ENCODE results near the gene PODN. TPM values are rescaled to one million over a fixed set of nuclear protein-coding genes. Genes with fewer than 3 reads are reported as not detected.

The PODN gene
- total RNA-seq, 3 donors from 2014 or later (not counting 1 experiment from before 2014, with no cell fraction given), result 8.8 to 13.2 (median 11.2) TPM

DNA sequence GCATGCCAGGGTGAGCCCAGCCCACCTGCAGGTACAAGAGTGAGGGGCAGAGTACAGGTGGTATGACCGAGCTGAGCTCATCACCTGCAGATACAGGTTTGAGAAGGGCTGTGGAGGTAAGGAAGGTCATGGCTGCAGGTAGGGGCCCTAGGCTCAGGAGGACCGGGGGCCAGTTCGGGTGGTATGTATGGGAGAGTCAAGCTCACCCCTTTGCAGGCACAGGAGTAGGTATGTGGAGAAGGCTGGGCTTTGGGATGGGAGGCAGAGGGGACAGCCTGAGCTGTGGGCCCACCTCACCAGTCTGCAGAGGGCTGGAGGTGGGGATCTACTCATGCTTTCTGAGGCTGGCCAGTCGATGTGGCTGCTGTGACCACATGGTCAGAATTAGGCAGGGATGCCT is 17.2 kb downstream of the PODN start:
- Histone ChIP-seq H3K36me3 (ENCODE audit: control insufficient read depth, insufficient read depth, low read length) (no peaks in the 10 kb centered on the region), H3K27me3 (ENCODE audit: control insufficient read depth, insufficient read depth, low read length) (no peaks in the 10 kb centered on the region), H3K27ac (ENCODE audit: low read length) (no peak overlapping the region), H3K9me3 (ENCODE audit: control insufficient read depth, insufficient read depth, low read length) (no peaks in the 10 kb centered on the region), H3K4me1 (ENCODE audit: control insufficient read depth, insufficient read depth, low read length) (peaks cover 16% of the 10 kb centered on the region), H3K4me3 (ENCODE audit: low read length) (no peak overlapping the region)
- no peaks in the 10 kb centered on the region for H3K27me3 Mint-ChIP-seq (ENCODE audit: low read depth in 2 of 2)
- H3K9me3 Mint-ChIP-seq, result no peaks in the 10 kb centered on the region
- H3K4me1 Mint-ChIP-seq, result peaks cover 15 to 25% of the 10 kb centered on the region in 2 donors
- no peak overlapping the region for H3K4me3 Mint-ChIP-seq
- H3K36me3 Mint-ChIP-seq, result no peaks in the 10 kb centered on the region
- no peak overlapping the region for H3K27ac Mint-ChIP-seq
- ATAC-seq (no peak), DNase-seq (no peak)
- intact Hi-C loops (cut with micrococcal nuclease), result no loop called here
- 91% methylated on average over 4 of the region's 4 CpGs for WGBS (ENCODE audit: insufficient coverage)
- TF ChIP-seq, protein P1, sequence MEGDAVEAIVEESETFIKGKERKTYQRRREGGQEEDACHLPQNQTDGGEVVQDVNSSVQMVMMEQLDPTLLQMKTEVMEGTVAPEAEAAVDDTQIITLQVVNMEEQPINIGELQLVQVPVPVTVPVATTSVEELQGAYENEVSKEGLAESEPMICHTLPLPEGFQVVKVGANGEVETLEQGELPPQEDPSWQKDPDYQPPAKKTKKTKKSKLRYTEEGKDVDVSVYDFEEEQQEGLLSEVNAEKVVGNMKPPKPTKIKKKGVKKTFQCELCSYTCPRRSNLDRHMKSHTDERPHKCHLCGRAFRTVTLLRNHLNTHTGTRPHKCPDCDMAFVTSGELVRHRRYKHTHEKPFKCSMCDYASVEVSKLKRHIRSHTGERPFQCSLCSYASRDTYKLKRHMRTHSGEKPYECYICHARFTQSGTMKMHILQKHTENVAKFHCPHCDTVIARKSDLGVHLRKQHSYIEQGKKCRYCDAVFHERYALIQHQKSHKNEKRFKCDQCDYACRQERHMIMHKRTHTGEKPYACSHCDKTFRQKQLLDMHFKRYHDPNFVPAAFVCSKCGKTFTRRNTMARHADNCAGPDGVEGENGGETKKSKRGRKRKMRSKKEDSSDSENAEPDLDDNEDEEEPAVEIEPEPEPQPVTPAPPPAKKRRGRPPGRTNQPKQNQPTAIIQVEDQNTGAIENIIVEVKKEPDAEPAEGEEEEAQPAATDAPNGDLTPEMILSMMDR (IDR thresholded peaks at IDR 0.05), result no peak

DNA sequence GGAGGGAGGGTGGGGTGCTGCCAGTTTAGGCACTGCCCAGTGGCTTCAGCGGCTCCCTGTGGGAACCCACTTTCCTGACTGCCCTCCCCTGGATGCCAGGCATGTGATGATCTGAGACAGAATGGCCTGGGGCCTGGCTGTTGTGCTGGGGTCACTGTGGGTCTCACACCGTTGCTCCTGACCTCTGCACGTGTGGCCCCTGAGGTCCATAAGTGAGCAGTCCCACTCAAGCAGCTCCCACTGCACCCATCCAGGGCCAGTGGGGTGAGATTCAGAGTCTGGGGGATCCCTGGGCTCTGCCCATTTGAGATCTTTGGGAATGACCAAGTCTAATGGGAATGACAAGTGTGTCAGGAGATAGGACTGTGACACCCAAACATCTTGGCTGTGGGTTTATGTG is 18.0 kb downstream of the PODN start:
- ATAC-seq (no peak), DNase-seq (no peak)
- no peaks in the 10 kb centered on the region for H3K27me3 ChIP-seq (ENCODE audit: control insufficient read depth, insufficient read depth, low read length)
- no peak overlapping the region for H3K4me3 Mint-ChIP-seq
- H3K9me3 ChIP-seq (ENCODE audit: control insufficient read depth, insufficient read depth, low read length), result no peaks in the 10 kb centered on the region
- TF ChIP-seq, protein P1 (IDR thresholded peaks at IDR 0.05), result no peak
- no peaks in the 10 kb centered on the region for H3K36me3 Mint-ChIP-seq
- no peaks in the 10 kb centered on the region for H3K27me3 Mint-ChIP-seq (ENCODE audit: low read depth in 2 of 2)
- intact Hi-C loops (cut with micrococcal nuclease), result no loop called here
- peaks cover 23 to 30% of the 10 kb centered on the region in 2 donors for H3K4me1 Mint-ChIP-seq
- no peaks in the 10 kb centered on the region for H3K36me3 ChIP-seq (ENCODE audit: control insufficient read depth, insufficient read depth, low read length)
- no peak overlapping the region for H3K4me3 ChIP-seq (ENCODE audit: low read length)
- H3K9me3 Mint-ChIP-seq, result no peaks in the 10 kb centered on the region
- H3K27ac ChIP-seq (ENCODE audit: low read length), result no peak overlapping the region
- H3K4me1 ChIP-seq (ENCODE audit: control insufficient read depth, insufficient read depth, low read length), result peaks cover 24% of the 10 kb centered on the region
- no peak overlapping the region for H3K27ac Mint-ChIP-seq
- 65% methylated on average over 3 of the region's 3 CpGs for WGBS (ENCODE audit: insufficient coverage)

DNA sequence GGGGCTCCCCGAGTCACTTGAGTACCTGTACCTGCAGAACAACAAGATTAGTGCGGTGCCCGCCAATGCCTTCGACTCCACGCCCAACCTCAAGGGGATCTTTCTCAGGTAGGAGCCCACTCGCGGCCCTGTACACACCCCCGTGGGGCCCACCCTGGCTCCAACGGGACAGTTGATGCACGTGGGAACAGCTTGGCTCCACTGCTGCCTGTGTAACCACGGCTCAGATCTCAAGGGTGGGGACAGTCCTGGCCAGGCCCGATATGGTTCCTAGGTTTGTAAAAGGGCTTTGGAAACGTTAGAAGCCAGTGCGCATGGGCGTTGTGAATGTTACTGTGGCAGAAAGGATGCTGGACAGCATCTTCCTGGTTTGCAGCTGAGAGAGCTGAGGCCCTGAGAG is 18.8 kb downstream of the PODN start:
- no peaks in the 10 kb centered on the region for H3K9me3 Mint-ChIP-seq

More for the DNA sequence above, 18.8 kb downstream of the PODN start:
- no peak overlapping the region for H3K27ac ChIP-seq (ENCODE audit: low read length)
- WGBS (ENCODE audit: insufficient coverage), result 91% methylated on average over 15 of the region's 15 CpGs
- no peak for ATAC-seq
- no peaks in the 10 kb centered on the region for H3K9me3 ChIP-seq (ENCODE audit: control insufficient read depth, insufficient read depth, low read length)
- H3K4me1 Mint-ChIP-seq, result peaks cover 24 to 27% of the 10 kb centered on the region in 2 donors
- TF ChIP-seq, protein P1 (IDR thresholded peaks at IDR 0.05), result no peak
- no peak for DNase-seq
- intact Hi-C loops (cut with micrococcal nuclease), result no loop called here
- H3K27me3 Mint-ChIP-seq (ENCODE audit: low read depth in 2 of 2), result no peaks in the 10 kb centered on the region
- H3K4me1 ChIP-seq (ENCODE audit: control insufficient read depth, insufficient read depth, low read length), result peaks cover 28% of the 10 kb centered on the region
- H3K36me3 Mint-ChIP-seq, result no peaks in the 10 kb centered on the region
- H3K4me3 Mint-ChIP-seq, result no peak overlapping the region
- H3K36me3 ChIP-seq (ENCODE audit: control insufficient read depth, insufficient read depth, low read length), result no peaks in the 10 kb centered on the region
- no peak overlapping the region for H3K27ac Mint-ChIP-seq
- H3K27me3 ChIP-seq (ENCODE audit: control insufficient read depth, insufficient read depth, low read length), result no peaks in the 10 kb centered on the region
- H3K4me3 ChIP-seq (ENCODE audit: low read length), result no peak overlapping the region

Data from natural killer cell (primary cell).